HCT116 (cell line): ENCODE data around the gene ARIH2. TPM values are rescaled to one million over a fixed set of nuclear protein-coding genes. Genes with fewer than 3 reads are reported as not detected.

Experiments
- ATAC-seq: fragments of 200-7000 bp; cut with Tn5 transposase; 2 replicates; pipeline ENCODE4 v1.9.1; 2020; ENCODE audit warnings: mild to moderate bottlenecking, moderate library complexity
- BruUV-seq: library from RNA; stranded (reverse); fragments of 400-500 nt; replicated peaks from 2 replicates; lab custom pipeline; 2021; lab: Mats Ljungman, UMichigan
- CTCF ChIA-PET: fragments of 300-600 bp; sonication (Branson Sonifier 250); formaldehyde crosslinking; loops from one replicate; lab custom pipeline; 2021; ENCODE audit warnings: antibody characterized with exemption; lab: Charles Lee
- POLR2A ChIA-PET: fragments of 300-600, 350-600 bp; sonication (Branson Sonifier 250); formaldehyde crosslinking; loops from one replicate; lab custom pipeline; 2021; ENCODE audit warnings: antibody characterized with exemption; lab: Charles Lee
- RAD21 ChIA-PET, 2 experiments: fragments of 300-600 bp; sonication (Branson Sonifier 250); formaldehyde crosslinking; loops; one replicate each; lab custom pipeline; 2023; ENCODE audit warnings: low total read pairs in 2 of 2; ENCODE audit not compliant: uncharacterized antibody in 2 of 2, unreplicated experiment in 2 of 2, low non-redundant PET in 1 of 2; lab: Charles Lee
- DNase-seq: peaks from one replicate; pipeline ENCODE4 v3.0.0-alpha.2; 2010; ENCODE audit warnings: low read depth, low spot score
- H2AFZ ChIP-seq: fragments of 200-600 bp; shearing (Covaris generic), sonication (generic); 2 replicates; pipeline ENCODE4 v1.6.1; 2017; ENCODE audit warnings: low read depth, mixed run types, mixed read lengths, antibody characterized with exemption, low read length; ENCODE audit not compliant: poor library complexity, severe bottlenecking
- H3K27ac ChIP-seq: 2 replicates; pipeline ENCODE4 v1.5.1; 2012; ENCODE audit warnings: low read depth, low read length
- H3K27me3 ChIP-seq: fragments of 200-600 bp; sonication (generic); 2 replicates; pipeline ENCODE4 v1.6.1; 2016; ENCODE audit warnings: mixed run types, low read length, mixed read lengths; ENCODE audit not compliant: insufficient read depth
- H3K36me3 ChIP-seq, 2 experiments: fragments of 200-500 bp in 1 of 2; fragments of 200-600 bp in 1 of 2; sonication (Bioruptor generic) in 1 of 2; sonication (generic) in 1 of 2; 2 replicates each; pipeline versions ENCODE4 v1.5.1 to v1.6.1; 2014 to 2016; ENCODE audit warnings: low read length in 2 of 2, inconsistent platforms in 1 of 2, mixed read lengths in 1 of 2, mixed run types in 1 of 2; ENCODE audit not compliant: insufficient read depth in 2 of 2, control insufficient read depth in 1 of 2
- H3K4me1 ChIP-seq, 2 experiments: fragments of 200-600 bp in 1 of 2; sonication (generic) in 1 of 2; 2 replicates each; pipeline versions ENCODE4 v1.5.1 to v1.6.1; 2012 to 2017; ENCODE audit warnings: low read length in 2 of 2, inconsistent platforms in 1 of 2, mild to moderate bottlenecking in 1 of 2, mixed read lengths in 1 of 2, mixed run types in 1 of 2, moderate library complexity in 1 of 2; ENCODE audit not compliant: insufficient read depth in 2 of 2, control insufficient read depth in 1 of 2
- H3K4me2 ChIP-seq: fragments of 200-600 bp; sonication (generic); 2 replicates; pipeline ENCODE4 v1.6.1; 2017; ENCODE audit warnings: mixed run types, low read length, mixed read lengths
- H3K4me3 ChIP-seq, 2 experiments: fragments of 200-600 bp in 1 of 2; sonication (generic) in 1 of 2; replicated peaks in 1 of 2; 2 replicates each; pipeline ENCODE4 v1.5.1; 2011 to 2016; ENCODE audit warnings: low read length in 2 of 2, control low read depth in 1 of 2, low read depth in 1 of 2, mild to moderate bottlenecking in 1 of 2, mixed read lengths in 1 of 2, mixed run types in 1 of 2
- H3K79me2 ChIP-seq: fragments of 200-600 bp; sonication (generic); 2 replicates; pipeline ENCODE4 v1.6.1; 2017; ENCODE audit warnings: mild to moderate bottlenecking, mixed run types, low read length, moderate library complexity, mixed read lengths; ENCODE audit not compliant: insufficient read depth
- H3K9ac ChIP-seq: fragments of 200-600 bp; sonication (generic); 2 replicates; pipeline ENCODE4 v1.6.1; 2016; ENCODE audit warnings: low read length, mixed read lengths
- H3K9me2 ChIP-seq: fragments of 200-600 bp; sonication (generic), shearing (Covaris generic); 2 replicates; pipeline ENCODE4 v1.6.1; 2017; ENCODE audit warnings: mixed run types, mild to moderate bottlenecking, moderate library complexity; ENCODE audit not compliant: insufficient read depth
- H3K9me3 ChIP-seq, 2 experiments: fragments of 200-500 bp in 1 of 2; fragments of 200-600 bp in 1 of 2; sonication (Bioruptor generic) in 1 of 2; sonication (generic) in 1 of 2; 2 replicates each; pipeline ENCODE4 v1.6.1; 2014 to 2017; ENCODE audit warnings: low read length in 2 of 2, mixed read lengths in 2 of 2, inconsistent platforms in 1 of 2, low read depth in 1 of 2, mild to moderate bottlenecking in 1 of 2, mixed run types in 1 of 2, moderate library complexity in 1 of 2; ENCODE audit not compliant: control insufficient read depth in 1 of 2, insufficient read depth in 1 of 2
- H4K20me1 ChIP-seq: fragments of 200-600 bp; sonication (generic), shearing (Covaris generic); 2 replicates; pipeline ENCODE4 v1.6.1; 2017; ENCODE audit warnings: mixed run types, mild to moderate bottlenecking, moderate library complexity; ENCODE audit not compliant: insufficient read depth
- JUND ChIP-seq: IDR thresholded peaks from 2 replicates; pipeline ENCODE4 v1.6.1; 2012
- intact Hi-C: fragments of 100-400 bp; cut with micrococcal nuclease; formaldehyde crosslinking; loops from 2 replicates; pipeline ENCODE4 v1.10.0; 2022
- total RNA-seq: library from RNA; stranded (reverse); gene quantifications from one replicate; pipeline ENCODE4 v1.2.1, GENCODE V29; 2021; ENCODE audit not compliant: unreplicated experiment
- TF ChIP-seq, protein P1 (sequence below): IDR thresholded peaks from 2 replicates; pipeline ENCODE4 v1.6.1; 2011; ENCODE audit warnings: mild to moderate bottlenecking, low read length, moderate library complexity; ENCODE audit not compliant: insufficient replicate concordance; ENCODE audit errors: extremely low read depth
- TF ChIP-seq, protein P2 (sequence below): IDR thresholded peaks from 2 replicates; pipeline ENCODE4 v1.6.1; 2012; ENCODE audit warnings: low read depth

The ARIH2 gene
- total RNA-seq, 1 experiment from 2014 or later = 105 TPM

DNA sequence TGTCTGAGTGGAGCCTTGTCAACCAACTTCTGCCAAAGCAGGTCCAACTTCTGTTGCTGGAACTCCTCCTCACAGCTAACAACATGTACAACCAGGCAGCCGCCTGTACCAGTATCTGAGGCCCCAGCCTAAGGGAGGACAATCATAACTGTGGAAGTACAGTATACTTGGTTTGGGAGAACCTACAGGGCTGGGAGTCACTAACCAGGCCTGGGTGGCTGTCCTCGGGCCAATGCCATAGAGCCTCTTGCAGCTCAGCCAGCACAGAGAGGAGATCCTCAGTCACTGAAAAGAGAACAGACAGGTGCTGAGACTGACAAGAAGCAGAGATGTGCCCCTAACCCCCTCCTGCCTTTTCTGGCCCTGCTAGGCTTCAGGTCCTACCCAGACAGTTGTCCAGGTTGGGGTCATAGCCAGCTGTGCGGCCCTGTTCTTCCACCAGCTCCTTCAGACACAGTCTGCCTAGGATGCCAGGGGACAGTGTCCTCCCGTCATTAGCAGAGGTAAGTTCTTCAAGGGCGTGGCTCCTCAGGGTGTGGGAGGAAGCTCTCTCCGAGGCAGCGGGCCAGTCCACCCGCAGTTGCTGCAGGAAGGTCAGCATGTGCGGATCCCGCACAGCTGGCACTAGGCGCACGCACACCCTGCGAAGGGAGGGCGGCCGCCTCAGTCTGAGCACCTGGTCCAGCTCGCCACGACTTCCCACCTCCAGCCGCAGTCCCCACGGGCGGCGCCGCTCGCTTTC lies 98.8 kb downstream of the ARIH2 start:
- Histone ChIP-seq H2AFZ (no peak overlapping the region), H3K9me3 (no peaks in the 10 kb centered on the region), H3K4me1 (peaks cover 14 to 44% of the 10 kb centered on the region in 2 experiments), H3K36me3 (peaks cover 13 to 31% of the 10 kb centered on the region in 2 experiments; a peak in 3 of 4 replicates), H3K27ac (peak overlapping the region; percentile 99), H3K9me2 (no peaks in the 10 kb centered on the region), H3K27me3 (no peaks in the 10 kb centered on the region), H3K4me2 (peak overlapping the region; percentile 90), H3K9ac (peak overlapping the region; percentile 99), H4K20me1 (no peaks in the 10 kb centered on the region), H3K4me3 (peak overlapping the region; percentile 61 to 80), H3K79me2 (peaks cover 48% of the 10 kb centered on the region)
- no peak for TF ChIP-seq JUND
- TF ChIP-seq, protein P1, sequence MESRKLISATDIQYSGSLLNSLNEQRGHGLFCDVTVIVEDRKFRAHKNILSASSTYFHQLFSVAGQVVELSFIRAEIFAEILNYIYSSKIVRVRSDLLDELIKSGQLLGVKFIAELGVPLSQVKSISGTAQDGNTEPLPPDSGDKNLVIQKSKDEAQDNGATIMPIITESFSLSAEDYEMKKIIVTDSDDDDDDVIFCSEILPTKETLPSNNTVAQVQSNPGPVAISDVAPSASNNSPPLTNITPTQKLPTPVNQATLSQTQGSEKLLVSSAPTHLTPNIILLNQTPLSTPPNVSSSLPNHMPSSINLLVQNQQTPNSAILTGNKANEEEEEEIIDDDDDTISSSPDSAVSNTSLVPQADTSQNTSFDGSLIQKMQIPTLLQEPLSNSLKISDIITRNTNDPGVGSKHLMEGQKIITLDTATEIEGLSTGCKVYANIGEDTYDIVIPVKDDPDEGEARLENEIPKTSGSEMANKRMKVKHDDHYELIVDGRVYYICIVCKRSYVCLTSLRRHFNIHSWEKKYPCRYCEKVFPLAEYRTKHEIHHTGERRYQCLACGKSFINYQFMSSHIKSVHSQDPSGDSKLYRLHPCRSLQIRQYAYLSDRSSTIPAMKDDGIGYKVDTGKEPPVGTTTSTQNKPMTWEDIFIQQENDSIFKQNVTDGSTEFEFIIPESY = no peak
- TF ChIP-seq, protein P2, sequence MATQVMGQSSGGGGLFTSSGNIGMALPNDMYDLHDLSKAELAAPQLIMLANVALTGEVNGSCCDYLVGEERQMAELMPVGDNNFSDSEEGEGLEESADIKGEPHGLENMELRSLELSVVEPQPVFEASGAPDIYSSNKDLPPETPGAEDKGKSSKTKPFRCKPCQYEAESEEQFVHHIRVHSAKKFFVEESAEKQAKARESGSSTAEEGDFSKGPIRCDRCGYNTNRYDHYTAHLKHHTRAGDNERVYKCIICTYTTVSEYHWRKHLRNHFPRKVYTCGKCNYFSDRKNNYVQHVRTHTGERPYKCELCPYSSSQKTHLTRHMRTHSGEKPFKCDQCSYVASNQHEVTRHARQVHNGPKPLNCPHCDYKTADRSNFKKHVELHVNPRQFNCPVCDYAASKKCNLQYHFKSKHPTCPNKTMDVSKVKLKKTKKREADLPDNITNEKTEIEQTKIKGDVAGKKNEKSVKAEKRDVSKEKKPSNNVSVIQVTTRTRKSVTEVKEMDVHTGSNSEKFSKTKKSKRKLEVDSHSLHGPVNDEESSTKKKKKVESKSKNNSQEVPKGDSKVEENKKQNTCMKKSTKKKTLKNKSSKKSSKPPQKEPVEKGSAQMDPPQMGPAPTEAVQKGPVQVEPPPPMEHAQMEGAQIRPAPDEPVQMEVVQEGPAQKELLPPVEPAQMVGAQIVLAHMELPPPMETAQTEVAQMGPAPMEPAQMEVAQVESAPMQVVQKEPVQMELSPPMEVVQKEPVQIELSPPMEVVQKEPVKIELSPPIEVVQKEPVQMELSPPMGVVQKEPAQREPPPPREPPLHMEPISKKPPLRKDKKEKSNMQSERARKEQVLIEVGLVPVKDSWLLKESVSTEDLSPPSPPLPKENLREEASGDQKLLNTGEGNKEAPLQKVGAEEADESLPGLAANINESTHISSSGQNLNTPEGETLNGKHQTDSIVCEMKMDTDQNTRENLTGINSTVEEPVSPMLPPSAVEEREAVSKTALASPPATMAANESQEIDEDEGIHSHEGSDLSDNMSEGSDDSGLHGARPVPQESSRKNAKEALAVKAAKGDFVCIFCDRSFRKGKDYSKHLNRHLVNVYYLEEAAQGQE = no peak
- ChIA-PET CTCF (interaction anchor here (3.0 to 3.3 kb wide), 2 partner anchors 10 to 29 kb away, joined by 15 to 16 read pairs; partner anchors contain the start of gene WDR6), POLR2A (interaction anchor here (2.0 to 5.3 kb wide), 4 partner anchors 10 to 76 kb away, joined by 5 to 41 read pairs (median 22); partner anchors contain the start of genes IMPDH2, QRICH1 and WDR6), RAD21 (interaction anchor here in 1 of 2 experiments (1.0 kb wide), 1 partner anchor 10 kb away, joined by 3 read pairs; the partner anchor contains the start of gene WDR6)
- ATAC-seq (peak; percentile 2), DNase-seq (no peak)
- intact Hi-C loops = no loop called here
- BruUV-seq = no TSS peak
